HL-60/S4 treated with phorbol 12-myristate 13-acetate at 8.2 ng/mL for 4 days and 3 days (cell line): ENCODE data around the gene SH3RF1.
"Not testable (repeated sequence)": the region's sequence is repeated elsewhere in the genome, so short reads cannot be mapped to it uniquely, and the experiment has no call there.

Experiments used
- in situ Hi-C: fragments of 300-500 bp; cut with MboI; formaldehyde crosslinking; loops from 2 replicates; pipeline ENCODE4 v1.15.0; 2022; ENCODE audit warnings: low sequenced_read_pairs

The SH3RF1 gene

DNA sequence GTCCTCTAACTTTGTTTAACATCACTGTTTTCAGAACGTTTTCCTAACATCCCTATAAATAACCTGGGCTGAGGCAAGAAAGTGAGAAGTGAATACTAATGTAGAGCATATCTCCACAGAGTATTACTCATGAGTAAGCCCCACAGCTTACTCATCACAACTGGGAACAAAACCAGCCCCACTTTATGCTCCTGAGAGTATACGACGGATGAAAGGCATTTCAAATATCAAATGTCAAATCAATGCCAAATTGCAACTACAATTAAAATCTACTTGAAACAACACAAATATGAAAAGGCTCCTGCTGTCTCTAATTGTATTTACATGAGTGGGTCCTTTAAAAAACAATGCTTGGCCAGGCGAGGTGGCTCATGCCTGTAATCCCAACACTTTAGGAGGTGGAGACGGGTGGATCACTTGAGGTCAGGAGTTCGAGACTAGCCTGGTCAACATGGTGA lies 41.2 kb downstream of the SH3RF1 start:
- in situ Hi-C loops: loop anchor here (5.0 kb wide), 1 partner anchor 73 kb away; no protein-coding TSS in a partner anchor

DNA sequence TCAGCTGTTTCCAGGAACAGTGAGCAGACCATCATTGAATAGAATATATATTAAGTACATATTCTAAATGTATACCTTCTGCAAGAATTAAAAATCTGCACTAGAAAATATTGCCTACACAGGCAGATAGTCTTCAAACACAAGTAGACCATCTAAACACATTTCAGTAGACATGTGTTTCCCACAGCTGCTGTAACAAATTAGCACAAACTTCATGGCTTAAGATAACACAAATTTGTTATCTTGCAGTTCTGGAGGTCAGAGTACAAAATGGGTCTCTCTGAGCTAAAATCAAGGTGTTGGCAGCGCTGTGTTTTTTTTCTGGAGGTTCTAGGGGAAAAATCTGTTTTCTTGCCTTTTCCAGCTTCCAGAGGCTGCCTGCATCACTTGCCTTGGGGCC lies 42.7 kb downstream of the SH3RF1 start:
- in situ Hi-C loops: loop anchor here (5.0 kb wide), 1 partner anchor 74 kb away; no protein-coding TSS in a partner anchor

- in situ Hi-C loops: loop anchor here (5.0 kb wide), 1 partner anchor 76 kb away; no protein-coding TSS in a partner anchor
Observed at GRCh38 chr4:169226565-169226964, 44.2 kb downstream of the SH3RF1 start.

DNA sequence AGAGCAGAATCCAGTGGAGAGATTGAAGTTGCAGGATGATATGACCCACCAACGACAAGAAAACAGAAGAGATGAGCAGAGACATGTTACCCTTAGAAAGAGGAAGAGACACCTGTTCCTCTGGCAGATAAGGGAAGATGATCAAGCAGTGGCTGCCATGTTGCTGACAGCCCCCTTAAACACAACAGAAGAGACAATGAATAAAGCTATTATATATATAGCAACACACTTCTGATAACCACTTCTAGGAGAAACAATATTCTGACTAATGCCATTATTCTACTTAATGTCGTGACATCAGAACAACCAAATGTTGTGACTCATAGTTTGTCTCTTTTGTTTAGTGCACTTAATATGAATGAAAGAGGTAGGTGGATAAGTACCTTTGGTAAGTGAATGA lies 44.9 kb downstream of the SH3RF1 start:
- in situ Hi-C loops: loop anchor here (5.0 kb wide), 1 partner anchor 76 kb away; no protein-coding TSS in a partner anchor

- in situ Hi-C loops: loop anchor here (5.0 kb wide), 1 partner anchor 77 kb away; no protein-coding TSS in a partner anchor
Observed at GRCh38 chr4:169225058-169225751, 45.6 kb downstream of the SH3RF1 start.

GRCh38 chr4:169222761-169223160 lies 48.0 kb downstream of the SH3RF1 start:
- in situ Hi-C loops: no loop called here

DNA sequence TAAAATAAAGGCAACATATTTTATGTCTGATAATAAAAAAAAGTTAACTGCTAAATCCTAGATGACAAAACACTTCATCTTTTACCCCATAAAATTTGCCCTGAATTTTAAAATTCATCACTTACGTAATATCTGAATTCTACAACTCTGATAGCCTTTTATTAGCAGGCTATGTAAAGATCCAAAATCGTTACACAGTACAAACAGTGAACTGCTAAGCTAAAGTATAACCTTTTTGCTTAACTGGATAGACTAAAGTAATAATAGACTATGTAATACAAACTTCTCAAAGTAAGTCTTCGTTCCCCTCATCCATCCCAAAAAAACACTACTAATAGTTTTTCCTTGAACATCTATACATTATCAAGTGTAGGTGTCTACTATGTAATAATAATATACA lies 49.1 kb downstream of the SH3RF1 start:
- in situ Hi-C loops: no loop called here

- in situ Hi-C loops: no loop called here
Observed at GRCh38 chr4:169220854-169221411, 49.8 kb downstream of the SH3RF1 start.

DNA sequence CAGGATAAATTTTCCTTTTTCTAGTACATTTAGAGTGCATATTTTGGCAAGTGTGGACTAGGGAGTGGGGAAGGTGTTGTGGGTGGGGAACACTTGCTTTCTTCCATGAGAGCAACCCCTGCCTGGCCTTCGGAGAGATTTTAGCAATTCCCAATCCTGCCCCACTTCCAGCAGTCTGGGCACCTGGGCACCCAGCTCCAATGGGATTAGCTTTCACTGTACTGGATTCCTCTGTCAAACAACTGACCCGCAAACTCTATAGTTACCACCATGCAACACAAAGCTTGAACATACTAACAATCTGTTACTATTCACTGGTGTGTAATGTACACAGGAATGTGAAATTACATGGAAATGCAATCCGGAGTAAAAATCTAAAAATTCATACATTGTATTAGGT lies 50.3 kb downstream of the SH3RF1 start:
- in situ Hi-C loops: no loop called here

DNA sequence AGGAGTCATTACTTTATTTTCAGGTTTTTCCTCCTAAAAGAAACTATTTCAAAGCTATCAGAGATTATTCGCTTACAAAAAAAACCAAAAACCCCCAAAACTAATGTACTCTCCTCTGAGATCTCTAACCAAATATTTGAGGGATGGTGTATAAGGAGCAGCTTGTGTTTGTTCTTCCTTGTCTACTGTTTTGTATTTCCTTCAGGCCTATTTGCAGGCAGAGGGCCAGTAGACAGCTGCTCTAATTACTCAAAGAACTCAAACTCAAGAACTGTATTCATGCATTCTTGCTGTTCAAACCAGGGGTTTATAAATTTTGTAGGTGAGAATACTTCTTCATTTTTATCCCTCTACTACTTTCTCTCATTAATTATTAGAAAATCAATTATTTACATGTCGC lies 51.3 kb downstream of the SH3RF1 start:
- in situ Hi-C loops: no loop called here

DNA sequence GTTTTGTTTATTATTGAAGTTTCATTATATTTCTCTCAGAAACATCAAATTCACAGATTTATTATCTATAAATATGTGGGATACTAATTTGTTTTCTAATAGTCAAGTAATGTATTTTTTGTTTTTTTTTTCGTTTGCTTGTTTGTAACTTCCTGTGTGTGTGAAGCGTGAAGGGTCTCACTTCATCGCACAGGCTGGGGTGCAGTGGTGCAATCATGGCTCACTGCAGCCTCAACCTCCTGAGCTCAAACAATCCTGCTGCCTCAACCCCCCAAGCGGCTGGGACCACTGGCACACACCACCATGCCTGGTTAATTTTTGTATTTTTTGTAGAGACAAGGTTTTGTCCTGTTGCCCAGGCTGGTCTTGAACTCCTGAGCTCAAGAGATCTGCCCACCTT lies 55.1 kb downstream of the SH3RF1 start:
- in situ Hi-C loops: no loop called here

DNA sequence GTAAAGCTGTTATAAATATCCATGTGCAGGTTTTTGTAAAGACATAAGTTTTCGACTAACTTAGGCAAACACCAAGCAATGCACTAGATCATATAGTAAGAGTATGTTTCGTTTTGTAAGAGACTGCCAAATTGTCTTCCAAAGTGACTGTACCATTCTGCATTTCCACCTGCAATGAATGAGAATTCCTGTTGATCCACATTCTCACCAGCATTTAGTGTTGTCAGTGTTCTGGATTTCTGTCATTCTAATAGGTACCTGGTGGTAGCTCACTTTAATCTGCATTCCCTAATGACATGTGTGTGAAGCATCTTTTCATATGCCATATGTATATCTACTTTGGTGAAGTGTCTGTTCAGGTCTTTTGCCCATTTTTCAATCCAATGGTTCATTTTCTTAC lies 57.8 kb downstream of the SH3RF1 start:
- in situ Hi-C loops: no loop called here

DNA sequence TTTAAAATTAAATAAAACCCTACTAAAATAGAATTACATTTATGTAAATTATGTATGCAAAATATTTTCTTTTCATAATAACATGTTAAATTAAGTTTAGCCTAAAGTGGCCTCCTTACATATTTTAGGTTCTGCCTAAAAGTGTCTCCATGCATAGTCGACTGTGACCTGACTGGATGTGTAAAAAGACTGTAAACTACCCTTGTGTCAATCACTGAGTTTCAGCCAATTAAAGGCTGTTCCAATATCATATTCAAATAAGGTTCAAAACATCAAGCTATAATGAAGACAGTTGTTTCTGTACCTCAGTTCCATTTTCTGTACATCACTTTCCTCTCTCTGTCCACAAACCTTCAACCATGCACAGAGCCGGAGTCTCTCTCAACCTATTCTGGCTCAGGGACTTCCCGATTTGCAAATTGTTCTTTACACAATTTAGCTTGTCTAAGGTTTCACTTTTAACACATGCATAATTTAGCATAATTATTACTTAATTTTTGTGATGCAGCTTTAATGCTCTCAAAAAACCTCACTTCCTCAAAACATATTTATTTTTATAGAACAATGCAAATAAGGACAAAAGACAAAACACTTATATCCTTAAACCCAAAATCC lies 60.1 kb downstream of the SH3RF1 start:
- in situ Hi-C loops: no loop called here

DNA sequence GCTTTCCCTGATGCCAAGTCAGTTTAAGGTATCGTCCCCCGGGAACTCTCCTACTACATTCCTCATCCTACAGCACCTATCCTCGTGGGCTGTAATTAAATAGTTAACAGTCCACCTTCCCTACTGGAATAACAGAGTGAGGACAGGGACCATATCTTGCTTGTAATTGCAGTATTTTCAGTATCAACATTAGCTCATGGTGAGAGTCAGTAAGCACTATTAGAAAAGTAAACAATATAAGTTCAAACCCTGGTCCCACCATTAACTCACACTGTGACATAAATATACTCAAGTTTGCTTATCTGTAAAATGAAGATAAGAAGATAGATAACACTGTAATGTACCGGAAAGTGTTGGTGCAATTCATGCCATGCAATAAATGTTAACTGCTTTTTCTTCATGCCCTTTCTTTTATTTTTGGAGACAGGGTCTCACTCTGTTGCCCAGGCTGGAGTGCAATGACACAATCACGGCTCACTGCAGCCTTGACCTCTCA lies 61.3 kb downstream of the SH3RF1 start:
- in situ Hi-C loops: no loop called here

DNA sequence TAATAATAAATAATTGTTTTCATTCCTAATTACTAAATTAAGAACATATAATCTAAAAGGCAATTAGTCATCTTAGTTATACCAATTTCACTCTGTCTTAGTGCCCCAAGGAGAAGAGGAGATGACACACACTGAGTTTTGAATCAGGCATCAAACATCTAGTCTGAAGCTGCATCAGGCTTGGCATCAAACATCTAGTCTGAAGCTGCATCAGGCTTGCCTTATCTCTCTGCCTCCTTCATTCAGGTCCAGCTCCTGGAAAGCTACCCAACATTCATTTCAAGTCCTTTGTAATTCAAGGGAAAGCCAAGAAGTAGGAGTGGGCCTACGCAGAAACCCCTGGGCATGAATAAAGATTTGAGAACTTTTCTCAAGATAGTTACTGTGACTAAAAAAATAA lies 62.2 kb downstream of the SH3RF1 start:
- in situ Hi-C loops: no loop called here

DNA sequence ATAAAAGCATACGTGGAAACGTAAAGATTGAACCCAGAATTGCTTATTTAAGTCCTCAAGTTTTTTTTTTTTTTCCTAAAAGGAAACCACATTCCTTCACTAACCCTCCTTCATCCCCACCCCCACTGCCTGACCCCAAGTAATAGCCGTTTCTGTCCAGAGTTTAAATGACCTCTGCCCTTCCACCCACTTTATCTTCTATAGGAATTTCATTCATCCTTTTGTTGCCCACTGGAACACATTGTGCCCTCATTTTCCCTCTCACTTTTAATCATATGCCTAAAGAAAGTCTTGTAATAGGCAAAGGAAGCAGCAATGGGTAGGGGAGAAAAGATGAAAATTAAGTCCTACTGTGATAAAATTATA lies 62.7 kb downstream of the SH3RF1 start:
- in situ Hi-C loops: no loop called here

DNA sequence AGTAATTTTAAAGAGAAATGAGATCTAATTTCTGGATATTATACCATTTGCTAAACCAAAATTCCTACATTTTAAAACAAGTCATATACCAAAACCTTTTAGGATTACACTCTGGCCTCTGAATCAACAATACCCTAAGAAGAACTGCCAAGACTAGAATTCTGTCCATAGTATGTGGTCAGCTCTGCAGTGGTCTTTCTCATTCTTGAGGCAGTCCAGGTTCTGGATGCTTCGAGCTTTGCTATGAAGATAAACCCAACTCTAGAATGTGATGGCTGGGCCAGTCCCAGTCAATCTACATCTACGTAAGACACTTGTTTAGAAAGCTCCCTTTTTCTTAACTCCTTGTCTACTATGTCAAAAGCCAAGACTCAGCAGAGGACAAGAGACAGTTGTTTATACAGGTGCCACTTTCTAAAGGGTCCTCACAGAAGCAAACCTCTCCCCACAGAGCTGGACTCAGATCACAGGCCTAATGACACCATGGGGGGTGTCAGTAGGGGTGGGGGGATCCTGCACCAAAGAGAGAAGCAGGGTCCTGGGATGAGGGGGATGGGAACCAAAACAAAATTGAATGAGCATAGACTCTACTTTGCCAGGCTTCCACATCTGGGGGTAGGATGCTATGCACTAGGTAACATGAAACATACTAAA lies 63.2 kb downstream of the SH3RF1 start:
- in situ Hi-C loops: no loop called here

DNA sequence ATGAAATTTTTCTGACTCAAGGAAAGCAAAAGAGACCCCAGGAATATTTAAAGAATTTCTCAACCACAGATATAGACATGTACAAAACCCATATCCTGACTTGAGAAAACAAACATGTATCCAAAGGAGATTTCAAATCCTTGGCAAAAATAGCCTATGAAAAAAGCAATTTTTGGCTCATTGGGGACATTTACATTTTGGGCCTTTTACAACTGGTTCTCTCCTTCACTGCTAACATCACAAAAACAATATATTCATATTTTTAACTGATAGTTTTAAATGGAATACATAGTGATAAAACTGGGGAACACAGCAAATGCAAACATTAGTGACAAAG lies 65.0 kb downstream of the SH3RF1 start:
- in situ Hi-C loops: no loop called here

DNA sequence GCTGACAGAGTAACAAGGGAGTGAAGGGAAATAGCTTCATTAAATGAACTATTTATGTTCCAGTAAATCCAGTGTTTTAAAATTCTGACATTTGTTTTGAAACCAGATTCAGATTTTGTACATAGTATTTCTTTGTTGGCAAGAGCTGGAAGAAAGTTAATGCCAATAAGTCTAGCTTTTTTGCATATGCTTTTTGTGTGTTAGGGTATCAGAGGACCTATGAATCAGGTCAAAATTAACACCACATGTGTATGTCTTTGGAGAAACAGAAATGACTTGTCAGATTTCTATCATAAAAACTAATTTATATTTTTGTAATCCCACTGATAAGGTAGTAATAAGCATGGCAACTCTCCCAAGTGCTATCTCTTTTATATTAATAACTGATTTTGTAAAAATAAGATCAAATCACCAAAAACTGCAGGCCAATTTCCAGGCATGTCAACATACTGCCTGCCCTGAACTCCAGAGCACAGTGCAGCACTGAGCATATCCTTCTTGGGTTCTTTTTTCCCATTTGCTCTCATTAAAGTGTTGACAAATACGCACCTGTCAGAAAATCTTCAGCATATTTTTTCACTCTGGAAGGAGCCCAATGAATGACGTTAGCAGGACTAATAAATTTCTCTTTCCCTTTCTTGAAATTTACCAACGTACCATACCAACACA lies 65.5 kb downstream of the SH3RF1 start:
- in situ Hi-C loops: no loop called here

DNA sequence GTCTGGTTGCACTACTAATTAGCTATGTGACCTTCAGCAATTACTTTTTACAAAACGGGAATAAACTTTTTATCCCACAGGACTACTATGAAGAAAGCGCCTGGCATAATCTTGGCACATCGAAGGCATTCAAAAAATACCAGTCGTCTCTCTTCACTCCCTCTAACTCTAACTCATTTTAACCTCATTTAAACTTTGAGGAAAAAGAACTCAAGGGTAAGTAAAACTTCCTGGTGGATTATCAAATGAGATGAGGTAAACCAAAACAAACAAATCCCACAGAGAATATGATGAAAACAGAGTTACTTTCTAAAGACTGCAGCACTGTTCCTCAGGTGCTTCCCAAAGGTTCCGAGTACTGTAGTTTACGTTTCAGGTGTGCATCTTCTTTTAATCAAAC lies 66.9 kb downstream of the SH3RF1 start:
- in situ Hi-C loops: no loop called here

GRCh38 chr4:169203278-169203677 lies 67.5 kb downstream of the SH3RF1 start:
- in situ Hi-C loops: not testable (repeated sequence)
